ENCODE data around the gene SMYD3. TPM values are rescaled to one million over a fixed set of nuclear protein-coding genes. Genes with fewer than 3 reads are reported as not detected.

Gene SMYD3
- total and polyA plus RNA-seq, 2 donors (not counting 3 experiments of a cell fraction or from before 2014, with no cell fraction given): 16.0 to 32.1 TPM

DNA sequence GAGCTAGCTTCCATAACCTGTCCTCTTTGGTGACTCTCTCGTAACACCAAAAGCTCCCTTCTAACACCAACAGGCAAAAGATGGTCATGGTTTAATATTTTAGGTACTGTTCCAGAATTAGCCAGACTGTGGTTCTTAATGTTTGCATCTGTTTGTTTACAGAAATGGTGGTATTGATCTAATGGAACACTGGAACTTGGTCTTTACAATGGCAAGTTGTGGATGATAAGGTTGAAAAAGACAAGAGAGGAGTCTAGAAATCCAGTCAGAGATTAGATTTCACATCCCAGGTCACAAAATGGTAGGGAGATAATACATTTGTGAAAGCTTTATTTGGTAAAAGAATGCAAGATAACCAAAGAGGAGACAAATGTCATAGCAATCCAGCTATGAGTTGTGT lies 293.1 kb downstream of the SMYD3 start:
- no peak overlapping the region for H3K27ac ChIP-seq (ENCODE audit: insufficient read depth, low read depth, low read length)
- no peak overlapping the region for H3K4me2 ChIP-seq (ENCODE audit: insufficient read depth, low read length)
- H2AFZ ChIP-seq (ENCODE audit: low read depth, low read length): no peak overlapping the region
- DNase-seq (ENCODE audit: low read depth, low spot score): no peak
- ChIA-PET POLR2A (no interaction called here), CTCF (interaction anchor here (1.6 to 1.8 kb wide), 2 partner anchors 32 to 1061 kb away, joined by 7 to 10 read pairs; no protein-coding TSS in a partner anchor)
- H4K20me1 ChIP-seq (replicated peaks; ENCODE audit: control insufficient read depth, extremely low read depth, insufficient read depth, low read length): no peaks in the 10 kb centered on the region
- peaks cover 5% of the 10 kb centered on the region for H3K4me1 ChIP-seq (ENCODE audit: control insufficient read depth, extremely low read depth, insufficient read depth, low read length)
- H3K79me2 ChIP-seq (ENCODE audit: control insufficient read depth, insufficient read depth, low read length): no peaks in the 10 kb centered on the region
- intact Hi-C loops (cut with micrococcal nuclease) (no loop called here), dilution Hi-C loops (cut with MboI; ENCODE audit: extremely low pct_ligation_motif_present, low sequenced_read_pairs) (no loop called here)
- BruUV-seq (replicated peaks): no TSS peak
- FAIRE-seq: no peak
- TF ChIP-seq GATA2 (IDR thresholded peaks at IDR 0.05; ENCODE audit: insufficient read depth, insufficient read length, low read depth, low read length) (no peak), MAX (IDR thresholded peaks at IDR 0.05; ENCODE audit: insufficient read depth, insufficient read length) (no peak), POLR2AphosphoS5 (IDR thresholded peaks at IDR 0.05; ENCODE audit: insufficient read depth, low read depth, low read length) (no peak), JUN (IDR thresholded peaks at IDR 0.05; ENCODE audit: borderline replicate concordance, insufficient read depth, insufficient read length, low read depth) (no peak), EZH2 (IDR thresholded peaks at IDR 0.05; ENCODE audit: borderline replicate concordance, low read depth, low read length, severe bottlenecking) (no peak), POLR2A (IDR thresholded peaks at IDR 0.05; ENCODE audit: low read depth, low read length) (no peak)
- no peak overlapping the region for H3K4me3 ChIP-seq (replicated peaks in 1 of 3; ENCODE audit: insufficient read depth in 1 of 3, low read depth in 1 of 3, low read length in 3 of 3)
- H3K9me3 ChIP-seq (replicated peaks; ENCODE audit: control insufficient read depth, insufficient read depth, low read length): no peaks in the 10 kb centered on the region
- no peaks in the 10 kb centered on the region for H3K36me3 ChIP-seq (ENCODE audit: control insufficient read depth in 2 of 2, extremely low read depth in 1 of 2, insufficient read depth in 2 of 2, low read length in 2 of 2)
- H3K9ac ChIP-seq (replicated peaks; ENCODE audit: extremely low read depth, insufficient read depth, low read length): no peak overlapping the region
- no peaks in the 10 kb centered on the region for H3K27me3 ChIP-seq (ENCODE audit: control insufficient read depth in 2 of 2, insufficient read depth in 2 of 2, low read length in 2 of 2)
- no peaks in the 10 kb centered on the region for H3K9me1 ChIP-seq (replicated peaks; ENCODE audit: control insufficient read depth, extremely low read depth, insufficient read depth, low read length)

GRCh38 chr1:246213502-246213901 lies 293.6 kb downstream of the SMYD3 start:
- dilution Hi-C loops (cut with MboI; ENCODE audit: extremely low pct_ligation_motif_present, low sequenced_read_pairs): no loop called here
- no peak for DNase-seq (ENCODE audit: low read depth, low spot score)
- no peak overlapping the region for H2AFZ ChIP-seq (ENCODE audit: low read depth, low read length)
- no peak overlapping the region for H3K9ac ChIP-seq (replicated peaks; ENCODE audit: extremely low read depth, insufficient read depth, low read length)
- no peak for TF ChIP-seq MAX (IDR thresholded peaks at IDR 0.05; ENCODE audit: insufficient read depth, insufficient read length)
- no peak for TF ChIP-seq JUN (IDR thresholded peaks at IDR 0.05; ENCODE audit: borderline replicate concordance, insufficient read depth, insufficient read length, low read depth)
- TF ChIP-seq GATA2 (IDR thresholded peaks at IDR 0.05; ENCODE audit: insufficient read depth, insufficient read length, low read depth, low read length): no peak
- TF ChIP-seq POLR2AphosphoS5 (IDR thresholded peaks at IDR 0.05; ENCODE audit: insufficient read depth, low read depth, low read length): no peak
- TF ChIP-seq POLR2A (IDR thresholded peaks at IDR 0.05; ENCODE audit: low read depth, low read length): no peak
- TF ChIP-seq, protein P1, sequence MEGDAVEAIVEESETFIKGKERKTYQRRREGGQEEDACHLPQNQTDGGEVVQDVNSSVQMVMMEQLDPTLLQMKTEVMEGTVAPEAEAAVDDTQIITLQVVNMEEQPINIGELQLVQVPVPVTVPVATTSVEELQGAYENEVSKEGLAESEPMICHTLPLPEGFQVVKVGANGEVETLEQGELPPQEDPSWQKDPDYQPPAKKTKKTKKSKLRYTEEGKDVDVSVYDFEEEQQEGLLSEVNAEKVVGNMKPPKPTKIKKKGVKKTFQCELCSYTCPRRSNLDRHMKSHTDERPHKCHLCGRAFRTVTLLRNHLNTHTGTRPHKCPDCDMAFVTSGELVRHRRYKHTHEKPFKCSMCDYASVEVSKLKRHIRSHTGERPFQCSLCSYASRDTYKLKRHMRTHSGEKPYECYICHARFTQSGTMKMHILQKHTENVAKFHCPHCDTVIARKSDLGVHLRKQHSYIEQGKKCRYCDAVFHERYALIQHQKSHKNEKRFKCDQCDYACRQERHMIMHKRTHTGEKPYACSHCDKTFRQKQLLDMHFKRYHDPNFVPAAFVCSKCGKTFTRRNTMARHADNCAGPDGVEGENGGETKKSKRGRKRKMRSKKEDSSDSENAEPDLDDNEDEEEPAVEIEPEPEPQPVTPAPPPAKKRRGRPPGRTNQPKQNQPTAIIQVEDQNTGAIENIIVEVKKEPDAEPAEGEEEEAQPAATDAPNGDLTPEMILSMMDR (IDR thresholded peaks at IDR 0.05; ENCODE audit: extremely low read depth in 1 of 2, insufficient read depth in 1 of 2, low read depth in 1 of 2, low read length in 2 of 2): no peak
- TF ChIP-seq MYC (IDR thresholded peaks at IDR 0.05; ENCODE audit: low read depth, low read length): no peak
- TF ChIP-seq EZH2 (IDR thresholded peaks at IDR 0.05; ENCODE audit: borderline replicate concordance, low read depth, low read length, severe bottlenecking): no peak
- TF ChIP-seq FOS (IDR thresholded peaks at IDR 0.05; ENCODE audit: borderline replicate concordance, insufficient read depth, low read length): no peak
- H3K9me3 ChIP-seq (replicated peaks; ENCODE audit: control insufficient read depth, insufficient read depth, low read length): no peaks in the 10 kb centered on the region
- H3K4me2 ChIP-seq (ENCODE audit: insufficient read depth, low read length): no peak overlapping the region
- peaks cover 5% of the 10 kb centered on the region for H3K4me1 ChIP-seq (ENCODE audit: control insufficient read depth, extremely low read depth, insufficient read depth, low read length)
- H3K79me2 ChIP-seq (ENCODE audit: control insufficient read depth, insufficient read depth, low read length): no peaks in the 10 kb centered on the region
- no peak for FAIRE-seq
- H3K9me1 ChIP-seq (replicated peaks; ENCODE audit: control insufficient read depth, extremely low read depth, insufficient read depth, low read length): no peaks in the 10 kb centered on the region
- no peaks in the 10 kb centered on the region for H4K20me1 ChIP-seq (replicated peaks; ENCODE audit: control insufficient read depth, extremely low read depth, insufficient read depth, low read length)
- BruUV-seq (replicated peaks): no TSS peak
- ChIA-PET POLR2A (no interaction called here), CTCF (interaction anchor here (1.6 to 1.8 kb wide), 2 partner anchors 33 to 1060 kb away, joined by 7 to 10 read pairs; no protein-coding TSS in a partner anchor)
- no peak overlapping the region for H3K4me3 ChIP-seq (replicated peaks in 1 of 3; ENCODE audit: insufficient read depth in 1 of 3, low read depth in 1 of 3, low read length in 3 of 3)
- H3K27me3 ChIP-seq (ENCODE audit: control insufficient read depth in 2 of 2, insufficient read depth in 2 of 2, low read length in 2 of 2): no peaks in the 10 kb centered on the region
- H3K36me3 ChIP-seq (ENCODE audit: control insufficient read depth in 2 of 2, extremely low read depth in 1 of 2, insufficient read depth in 2 of 2, low read length in 2 of 2): no peaks in the 10 kb centered on the region
- intact Hi-C loops (cut with micrococcal nuclease): no loop called here
- H3K27ac ChIP-seq (ENCODE audit: insufficient read depth, low read depth, low read length): no peak overlapping the region
